GM18951 (cell line): ENCODE measurements around the gene PHF21A.
"Not testable (repeated sequence)": the region's sequence is repeated elsewhere in the genome, so short reads cannot be mapped to it uniquely, and the experiment has no call there.

ENCODE experiments used
- POLR2A ChIP-seq: IDR thresholded peaks from 4 replicates; pipeline ENCODE4 v1.6.1; 2011; ENCODE audit warnings: mild to moderate bottlenecking; ENCODE audit not compliant: insufficient read length, insufficient read depth; ENCODE audit errors: extremely low read depth
- in situ Hi-C: fragments of 300-500 bp; cut with MboI; formaldehyde crosslinking; loops from one replicate; pipeline ENCODE4 v1.12.0; 2022; ENCODE audit warnings: low sequenced_read_pairs, mixed read lengths, inconsistent platforms; ENCODE audit not compliant: unreplicated experiment

Gene PHF21A

DNA sequence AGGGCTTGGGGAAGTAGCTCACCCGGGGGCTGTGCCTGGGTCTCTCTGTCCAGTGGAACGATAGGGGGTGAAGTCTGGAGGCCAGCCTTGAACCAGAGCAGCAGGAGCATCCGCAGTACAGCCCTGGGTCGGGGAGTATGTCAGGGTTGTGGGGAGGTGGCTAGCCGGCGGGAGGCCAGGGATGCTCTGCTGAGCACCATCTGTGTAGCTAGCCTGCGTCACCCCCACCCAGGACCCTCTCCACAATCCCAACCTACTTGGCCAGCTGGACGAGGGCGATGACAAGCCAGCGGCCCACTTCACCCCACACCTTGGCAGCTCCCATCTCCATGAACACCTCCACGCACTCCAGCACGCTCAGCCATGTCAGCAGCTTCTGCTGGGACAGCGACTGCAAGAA, 205.8 kb downstream of the PHF21A start:
- TF ChIP-seq POLR2A = no peak
- in situ Hi-C loops = no loop called here

DNA sequence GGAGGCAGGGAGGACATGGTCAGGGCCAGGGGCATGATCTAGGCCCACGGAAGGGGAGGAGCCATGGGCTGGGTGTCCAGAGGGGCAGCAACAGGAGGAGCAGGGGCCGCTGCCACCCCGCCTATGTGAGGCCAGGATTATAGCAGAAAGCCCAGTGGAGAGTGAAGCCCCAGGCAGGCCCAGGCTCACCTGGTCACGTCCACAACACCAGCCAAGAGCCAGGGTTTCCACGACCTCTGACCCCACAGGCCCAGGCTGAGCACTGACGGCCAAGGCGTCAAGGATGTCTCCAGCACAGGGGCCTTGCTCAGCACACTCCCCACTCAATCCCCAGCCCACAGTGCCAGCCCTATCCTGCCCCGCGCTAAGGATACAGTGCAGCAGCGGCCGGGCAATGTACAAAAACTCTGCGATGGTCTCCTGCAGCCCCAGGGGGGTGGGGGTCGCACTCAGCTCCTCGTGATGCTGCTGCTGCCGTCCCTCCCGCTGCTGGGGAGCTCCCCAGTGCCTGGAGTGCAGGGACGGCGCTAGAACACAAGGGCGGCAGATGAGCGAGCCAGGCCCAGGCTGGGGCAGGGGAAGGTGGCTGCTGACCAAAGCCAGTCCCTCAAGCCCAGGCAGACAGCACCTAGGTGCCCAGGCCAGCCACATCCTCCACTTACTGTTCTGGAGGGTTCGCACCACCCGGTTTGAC, 207.2 kb downstream of the PHF21A start:
- TF ChIP-seq POLR2A = no peak
- in situ Hi-C loops = no loop called here

DNA sequence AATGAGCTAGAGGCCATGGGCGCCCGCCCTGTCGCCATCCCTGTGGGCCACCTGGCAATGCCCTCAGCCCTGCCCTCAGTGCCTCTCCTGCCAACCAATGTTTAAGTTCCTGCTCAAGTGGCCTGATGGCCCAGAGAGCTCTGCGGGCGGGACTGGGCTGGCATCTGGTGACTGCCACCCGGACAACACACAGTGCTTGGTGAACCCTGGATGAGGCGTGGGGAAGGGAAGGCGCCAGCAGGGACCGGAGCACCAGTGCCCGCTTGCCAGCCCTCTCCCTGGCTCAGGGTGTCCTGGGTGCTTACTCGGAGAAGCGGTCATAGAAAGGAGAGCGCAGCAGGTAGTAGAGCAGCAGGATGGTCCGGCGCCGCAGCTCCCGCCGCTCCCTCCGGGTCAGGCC, 207.7 kb downstream of the PHF21A start:
- no peak for TF ChIP-seq POLR2A
- in situ Hi-C loops = no loop called here

DNA sequence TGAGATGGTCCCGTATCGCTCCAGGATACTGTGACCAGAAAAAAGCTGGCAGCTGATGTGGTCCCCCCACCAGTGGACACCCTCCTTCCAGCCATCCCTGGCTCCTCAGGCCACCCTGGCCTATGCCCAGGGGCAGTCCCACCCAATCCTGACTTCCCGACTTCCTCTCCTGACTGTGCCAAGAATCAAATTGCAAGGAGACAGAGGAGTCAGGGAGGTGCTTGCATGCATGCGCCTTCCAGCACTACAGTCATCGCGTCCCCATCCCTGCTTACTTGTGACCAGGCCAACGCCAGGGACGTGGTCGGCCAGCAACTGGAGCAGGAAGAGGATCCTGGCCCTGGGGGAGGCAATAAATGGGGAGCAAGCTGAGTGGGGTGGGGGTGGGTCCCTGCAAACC, 210.6 kb downstream of the PHF21A start:
- TF ChIP-seq POLR2A = no peak
- in situ Hi-C loops = no loop called here

DNA sequence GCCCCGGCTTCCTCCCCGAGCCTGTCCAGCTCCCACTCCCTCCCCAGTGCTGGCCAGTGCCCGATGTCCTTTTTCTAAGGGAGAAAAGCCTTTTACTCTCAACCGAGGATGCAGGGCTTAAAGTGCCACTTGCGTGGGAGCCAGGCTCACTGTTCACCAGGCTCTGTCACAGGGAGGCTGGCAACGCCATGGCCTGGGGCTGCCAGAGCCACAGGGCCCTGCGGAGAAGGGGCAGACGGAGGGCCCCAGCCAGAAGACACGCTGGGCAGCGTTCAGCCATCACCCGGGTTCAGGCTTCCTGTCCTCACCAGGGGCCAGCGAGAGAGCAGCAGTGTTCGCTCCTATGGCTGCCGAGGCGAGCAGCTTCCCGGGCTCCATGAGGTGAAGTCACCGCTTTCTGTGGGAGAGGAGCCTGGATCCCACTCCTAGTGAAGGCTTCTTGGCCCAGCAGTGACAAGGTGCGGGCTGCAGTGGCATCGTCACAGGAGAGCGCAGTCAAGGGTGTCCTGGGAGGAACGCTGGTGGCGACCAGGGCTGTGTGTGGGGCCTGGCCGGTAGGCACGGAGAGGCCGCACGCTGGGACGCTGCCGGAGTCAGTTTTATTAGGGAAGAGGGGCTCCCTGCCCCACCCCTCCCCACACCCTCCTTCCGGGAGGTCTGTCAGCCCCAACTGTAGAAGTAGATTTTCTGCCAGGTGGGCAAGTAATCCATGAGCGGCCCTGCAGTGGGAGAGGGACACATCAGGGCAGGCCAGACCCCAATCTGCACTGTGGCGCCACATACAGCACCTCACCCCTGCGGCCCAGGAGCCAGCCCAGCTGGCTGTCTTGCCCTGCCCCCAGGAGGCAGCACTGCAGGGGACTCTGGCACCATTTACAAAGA, 211.4 kb downstream of the PHF21A start:
- TF ChIP-seq POLR2A = no peak
- in situ Hi-C loops = no loop called here

DNA sequence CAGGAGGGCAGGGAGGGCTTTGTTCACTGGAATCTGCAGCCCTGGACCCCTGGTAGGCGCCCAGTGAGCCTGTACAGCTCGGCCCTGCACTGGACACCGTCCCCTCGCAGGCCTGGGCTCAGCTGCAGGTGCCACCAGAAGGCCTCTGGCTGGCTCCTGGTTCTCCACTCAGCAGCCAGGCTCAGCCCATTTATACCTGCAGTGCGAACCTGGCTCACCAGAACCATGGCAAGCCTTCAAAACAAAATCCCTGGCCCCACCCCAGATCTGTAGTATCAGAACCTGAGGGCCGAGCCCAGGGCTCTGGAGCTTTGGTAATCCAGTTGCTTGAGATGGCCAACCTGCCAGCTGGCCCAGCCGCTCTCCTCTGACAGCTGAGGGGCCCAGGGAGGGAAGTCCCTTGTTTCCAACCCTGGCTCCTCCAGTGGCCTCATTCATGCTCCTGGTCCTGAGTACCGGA, 213.3 kb downstream of the PHF21A start:
- TF ChIP-seq POLR2A = no peak
- in situ Hi-C loops = no loop called here

DNA sequence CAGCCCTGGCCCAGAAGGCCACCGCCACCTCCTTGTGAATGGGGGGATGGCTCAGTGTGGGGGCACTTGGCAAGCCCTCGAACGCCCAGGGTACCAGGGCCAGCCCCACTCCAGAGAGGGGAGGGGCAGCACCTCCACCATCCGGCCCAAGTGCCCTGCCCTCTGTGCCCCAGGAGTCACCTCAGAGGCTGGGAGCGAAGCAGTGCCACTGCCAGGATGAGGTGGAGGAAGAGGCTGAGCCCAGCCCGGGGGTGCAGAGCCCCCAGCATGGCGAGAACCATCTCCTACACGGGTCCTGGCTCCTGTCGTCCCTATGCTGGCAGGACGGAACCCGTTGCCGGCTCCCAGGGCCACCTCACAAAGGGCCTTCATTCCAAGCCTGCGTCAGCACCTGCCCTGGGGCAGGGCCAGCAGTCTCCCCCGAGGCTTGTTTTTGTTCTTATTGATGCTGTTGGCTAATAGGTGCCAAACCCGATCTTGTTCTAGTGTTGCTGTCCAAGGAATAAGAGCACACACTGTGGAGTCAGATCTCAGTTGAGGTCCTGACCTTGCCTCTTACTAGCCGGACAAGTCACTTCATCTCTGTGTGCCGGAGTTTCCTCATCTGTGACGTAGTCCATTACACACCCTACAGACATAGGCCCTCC, 214.2 kb downstream of the PHF21A start, which contains the start of gene FREY1:
Gene FREY1 (minus strand): TSS at position 307 of the 647 bp plus-strand sequence. CDS start 26 bp downstream, at position 281.
- no peak for TF ChIP-seq POLR2A
- in situ Hi-C loops = no loop called here

DNA sequence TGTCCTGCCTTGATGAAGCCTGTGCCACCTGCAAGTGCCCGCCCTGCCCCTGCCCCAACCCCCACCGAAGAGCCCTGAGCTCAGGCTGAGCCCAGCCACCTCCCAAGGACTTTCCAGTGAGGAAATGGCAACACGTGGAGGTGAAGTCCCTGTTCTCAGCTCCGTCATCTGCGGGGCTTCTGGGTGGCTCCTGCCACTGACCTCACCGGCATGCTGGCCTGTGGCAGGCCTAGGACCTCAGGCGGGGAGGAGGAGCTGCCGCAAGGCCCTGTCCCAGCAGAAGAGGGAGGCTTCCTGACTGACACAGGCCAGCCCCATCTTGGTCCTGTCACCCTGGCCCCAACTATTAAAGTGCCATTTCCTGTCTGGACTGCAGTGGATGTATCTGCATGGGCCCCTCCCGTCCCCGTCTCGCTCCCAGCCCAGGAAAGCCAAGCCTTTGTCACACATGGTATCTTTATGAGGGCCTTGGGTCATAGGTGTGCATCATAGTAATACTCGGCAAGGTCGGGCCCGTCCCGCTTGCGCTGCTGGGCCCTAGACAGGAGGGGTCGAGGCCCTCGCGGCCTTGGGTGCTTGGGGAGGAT, 215.1 kb downstream of the PHF21A start:
- in situ Hi-C loops = no loop called here
- TF ChIP-seq POLR2A = no peak

DNA sequence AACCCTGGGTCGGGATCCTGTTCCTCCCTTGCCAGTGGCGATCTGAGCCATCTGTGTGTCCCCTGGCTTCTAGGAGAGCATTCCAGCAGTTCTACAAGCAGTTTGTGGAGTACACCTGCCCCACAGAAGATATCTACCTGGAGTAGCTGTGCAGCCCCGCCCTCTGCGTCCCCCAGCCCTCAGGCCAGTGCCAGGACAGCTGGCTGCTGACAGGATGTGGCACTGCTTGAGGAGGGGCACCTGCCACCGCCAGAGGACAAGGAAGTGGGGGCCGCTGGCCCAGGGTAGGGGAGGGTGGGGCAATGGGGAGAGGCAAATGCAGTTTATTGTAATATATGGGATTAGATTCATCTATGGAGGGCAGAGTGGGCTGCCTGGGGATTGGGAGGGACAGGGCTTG, 215.7 kb downstream of the PHF21A start:
- in situ Hi-C loops = not testable (repeated sequence)

DNA sequence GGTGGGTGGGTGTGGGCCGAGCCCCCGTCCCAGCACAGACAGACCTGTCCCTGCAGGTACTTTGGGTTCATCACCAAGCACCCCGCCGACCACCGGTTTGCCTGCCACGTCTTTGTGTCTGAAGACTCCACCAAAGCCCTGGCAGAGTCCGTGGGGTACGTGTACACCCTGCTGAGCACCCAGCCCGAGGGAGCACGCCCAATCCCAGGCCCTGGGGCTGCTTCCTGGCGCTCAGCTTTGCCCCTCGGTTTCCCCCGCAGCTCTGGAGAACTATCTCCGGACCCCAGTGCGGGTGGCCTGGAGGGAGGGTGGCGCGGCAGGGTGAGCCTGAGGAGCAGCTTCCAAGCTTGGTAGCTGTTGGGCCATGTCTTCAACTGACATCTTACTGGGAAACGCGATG, 216.2 kb downstream of the PHF21A start:
- TF ChIP-seq POLR2A = no peak
- in situ Hi-C loops = no loop called here

DNA sequence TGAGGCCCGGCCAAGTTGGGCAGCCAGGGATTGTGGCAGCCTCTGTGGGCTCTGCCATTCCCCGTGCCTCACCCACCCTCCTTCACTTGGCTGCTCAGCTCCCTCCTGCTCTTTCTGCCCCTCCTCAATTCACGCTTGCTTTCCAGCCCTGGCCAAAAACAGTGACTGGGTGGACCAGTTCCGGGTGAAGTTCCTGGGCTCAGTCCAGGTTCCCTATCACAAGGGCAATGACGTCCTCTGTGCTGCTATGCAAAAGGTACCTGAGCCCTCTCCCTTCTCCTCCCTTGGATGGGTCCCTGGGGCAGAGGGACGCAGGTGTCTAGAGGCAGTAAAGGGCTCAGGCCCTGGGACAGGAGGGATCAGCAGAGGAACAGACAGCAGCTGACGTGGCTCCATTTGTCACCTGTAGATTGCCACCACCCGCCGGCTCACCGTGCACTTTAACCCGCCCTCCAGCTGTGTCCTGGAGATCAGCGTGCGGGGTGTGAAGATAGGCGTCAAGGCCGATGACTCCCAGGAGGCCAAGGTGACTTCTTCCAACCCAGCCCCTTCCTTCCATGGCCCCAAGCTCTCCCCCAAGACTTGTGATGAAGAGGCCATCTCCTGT, 216.8 kb downstream of the PHF21A start:
- TF ChIP-seq POLR2A = no peak
- in situ Hi-C loops = no loop called here

DNA sequence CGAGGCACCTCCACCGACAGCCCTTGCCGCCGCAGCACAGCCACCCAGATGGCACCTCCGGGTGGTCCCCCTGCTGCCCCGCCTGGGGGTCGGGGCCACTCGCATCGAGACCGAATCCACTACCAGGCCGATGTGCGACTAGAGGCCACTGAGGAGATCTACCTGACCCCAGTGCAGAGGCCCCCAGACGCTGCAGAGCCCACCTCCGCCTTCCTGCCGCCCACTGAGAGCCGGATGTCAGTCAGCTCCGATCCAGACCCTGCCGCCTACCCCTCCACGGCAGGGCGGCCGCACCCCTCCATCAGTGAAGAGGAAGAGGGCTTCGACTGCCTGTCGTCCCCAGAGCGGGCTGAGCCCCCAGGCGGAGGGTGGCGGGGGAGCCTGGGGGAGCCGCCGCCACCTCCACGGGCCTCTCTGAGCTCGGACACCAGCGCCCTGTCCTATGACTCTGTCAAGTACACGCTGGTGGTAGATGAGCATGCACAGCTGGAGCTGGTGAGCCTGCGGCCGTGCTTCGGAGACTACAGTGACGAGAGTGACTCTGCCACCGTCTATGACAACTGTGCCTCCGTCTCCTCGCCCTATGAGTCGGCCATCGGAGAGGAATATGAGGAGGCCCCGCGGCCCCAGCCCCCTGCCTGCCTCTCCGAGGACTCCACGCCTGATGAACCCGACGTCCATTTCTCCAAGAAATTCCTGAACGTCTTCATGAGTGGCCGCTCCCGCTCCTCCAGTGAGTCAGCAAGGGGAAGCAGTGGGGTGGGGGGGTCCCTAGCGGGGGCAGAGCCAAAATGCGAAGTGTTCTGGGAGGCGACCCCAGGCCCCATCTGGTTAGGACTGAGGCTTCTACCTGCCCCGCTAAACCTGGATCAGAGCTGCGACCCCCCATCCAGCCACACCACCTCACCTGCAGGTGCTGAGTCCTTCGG, 218.5 kb downstream of the PHF21A start:
- in situ Hi-C loops = no loop called here
- no peak for TF ChIP-seq POLR2A
